A549 (cell line): ENCODE data around the gene ADGRL2.

Experiments used
- BHLHE40 ChIP-seq: IDR thresholded peaks from 2 replicates; pipeline ENCODE4 v1.6.1; 2012; ENCODE audit warnings: low read depth, low read length, inconsistent platforms
- CBX2 ChIP-seq: fragments of 200-600 bp; sonication (generic); IDR thresholded peaks from 2 replicates; pipeline ENCODE4 v1.6.1; 2016; ENCODE audit warnings: low read depth, mild to moderate bottlenecking, borderline replicate concordance
- HDAC2 ChIP-seq: fragments of 200-600 bp; sonication (generic); IDR thresholded peaks from 2 replicates; pipeline ENCODE4 v1.6.1; 2016
- KDM5A ChIP-seq: fragments of 200-600 bp; sonication (generic); IDR thresholded peaks from 2 replicates; pipeline ENCODE4 v1.6.1; 2016; ENCODE audit warnings: antibody characterized with exemption, mild to moderate bottlenecking
- POLR2AphosphoS2 ChIP-seq: conservative IDR thresholded peaks from 2 replicates; pipeline ENCODE4 v1.6.1; 2012; ENCODE audit warnings: low read length, improper control_type of control experiment, inconsistent platforms
- RCOR1 ChIP-seq: fragments of 150-350 bp; IDR thresholded peaks from 2 replicates; pipeline ENCODE4 v1.6.1; 2014; ENCODE audit warnings: antibody characterized with exemption, low read length, low read depth

DNA sequence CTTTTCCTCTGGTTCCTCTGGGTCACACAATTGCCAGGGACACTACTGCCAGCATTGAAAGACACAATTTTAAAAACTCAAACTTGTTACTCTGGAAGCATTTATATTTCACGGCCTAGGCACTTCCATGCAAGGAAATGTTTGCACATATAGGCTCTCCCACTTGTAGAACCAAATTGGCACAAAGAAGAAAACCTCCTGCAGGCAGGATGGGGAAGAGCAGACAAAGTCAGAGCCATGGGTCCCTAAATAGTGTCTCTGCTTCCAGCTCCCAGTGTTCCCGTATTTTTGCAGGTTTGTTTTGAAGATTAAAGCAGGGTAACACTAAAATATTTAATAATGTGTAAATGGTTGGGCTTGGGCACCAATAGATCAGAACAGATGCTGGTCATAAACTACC lies 19.0 kb upstream of the ADGRL2 start:
- TF ChIP-seq BHLHE40 (no peak), KDM5A (no peak), HDAC2 (no peak), RCOR1 (no peak), POLR2AphosphoS2 (no peak), CBX2 (no peak)
